HepG2 (cell line): ENCODE data around the gene SPTSSA. TPM values are rescaled to one million over a fixed set of nuclear protein-coding genes. Genes with fewer than 3 reads are reported as not detected.

ENCODE experiments used
- AHR ChIP-seq: IDR thresholded peaks from 2 replicates; pipeline ENCODE4 v1.6.1; 2018; ENCODE audit warnings: missing genetic modification reagents, missing compliant biosample characterization
- ATM ChIP-seq: fragments of 450-650 bp; IDR thresholded peaks from 2 replicates; pipeline ENCODE4 v1.7.1; 2017; ENCODE audit warnings: mild to moderate bottlenecking, borderline replicate concordance
- JUN ChIP-seq: sonication (generic); formaldehyde crosslinking; IDR thresholded peaks from 2 replicates; pipeline ENCODE4 v1.4.0; 2020; ENCODE audit warnings: mild to moderate bottlenecking, missing genetic modification reagents
- NFYB ChIP-seq: sonication (generic); formaldehyde crosslinking; IDR thresholded peaks from 2 replicates; pipeline ENCODE4 v1.4.0; 2020; ENCODE audit warnings: missing genetic modification reagents
- NR2F1 ChIP-seq, 2 experiments: fragments of 450-650 bp in 1 of 2; formaldehyde crosslinking in 1 of 2; IDR thresholded peaks; 2 replicates each; pipeline versions ENCODE4 v1.5.0 to v1.6.1; 2016 to 2020; ENCODE audit warnings: mild to moderate bottlenecking in 1 of 2, missing compliant biosample characterization in 1 of 2, missing genetic modification reagents in 1 of 2, moderate library complexity in 1 of 2
- PLSCR1 ChIP-seq: sonication (generic); formaldehyde crosslinking; IDR thresholded peaks from 2 replicates; pipeline ENCODE4 v1.5.0; 2020; ENCODE audit warnings: missing genetic modification reagents, mild to moderate bottlenecking, borderline replicate concordance
- POGZ ChIP-seq: sonication (generic); formaldehyde crosslinking; IDR thresholded peaks from 2 replicates; pipeline ENCODE4 v1.4.0; 2020; ENCODE audit warnings: mild to moderate bottlenecking, missing genetic modification reagents
- SRY ChIP-seq: sonication (generic); formaldehyde crosslinking; IDR thresholded peaks from 2 replicates; pipeline ENCODE4 v1.8.0; 2022; ENCODE audit warnings: mild to moderate bottlenecking, missing genetic modification reagents
- ZBTB46 ChIP-seq: sonication (generic); formaldehyde crosslinking; IDR thresholded peaks from 2 replicates; pipeline ENCODE4 v1.4.0; 2020; ENCODE audit warnings: mild to moderate bottlenecking, missing genetic modification reagents, borderline replicate concordance
- ZNF253 ChIP-seq: sonication (generic); formaldehyde crosslinking; IDR thresholded peaks from 2 replicates; pipeline ENCODE4 v1.8.0; 2022; ENCODE audit warnings: mild to moderate bottlenecking, missing genetic modification reagents, borderline replicate concordance
- ZNF329 ChIP-seq: sonication (generic); formaldehyde crosslinking; IDR thresholded peaks from 2 replicates; pipeline ENCODE4 v1.9.0; 2021; ENCODE audit warnings: low read depth, mild to moderate bottlenecking, missing genetic modification reagents
- ZNF343 ChIP-seq: sonication (generic); formaldehyde crosslinking; IDR thresholded peaks from 2 replicates; pipeline ENCODE4 v1.4.0; 2020; ENCODE audit warnings: mild to moderate bottlenecking, missing genetic modification reagents
- ZNF768 ChIP-seq: sonication (generic); formaldehyde crosslinking; IDR thresholded peaks from 2 replicates; pipeline ENCODE4 v1.4.0; 2020; ENCODE audit warnings: missing genetic modification reagents
- polyA plus RNA-seq, 8 experiments: library from polyadenylated mRNA; depleted of rRNA in 3 of 8; stranded (reverse) in 7 of 8; unstranded in 1 of 8; fragments of >200 nt; fragmentation: Illumina TruSeq in 4 of 8; extraction: Trizol in 4 of 8; gene quantifications; 2 replicates each; pipeline versions ENCODE4 v1.2.1 to v1.2.3, GENCODE V29; 2011 to 2016; ENCODE audit warnings: low read depth in 4 of 8, missing spikeins in 1 of 8, mixed read lengths in 1 of 8; ENCODE audit not compliant: insufficient read depth in 1 of 8
- total RNA-seq, 5 experiments: library from RNA; depleted of rRNA; stranded (reverse); fragments of >200 nt; fragmentation: Illumina TruSeq; extraction: Trizol; gene quantifications; 2 replicates each; pipeline ENCODE4 v1.2.3, GENCODE V29; 2016; ENCODE audit warnings: low read depth in 1 of 5

SPTSSA gene
- total and polyA plus RNA-seq, 2 of the 13 experiments (the other 11 are each of a cell fraction or from before 2014, with no cell fraction given) = 19.1 to 86.1 TPM

GRCh38 chr14:34457186-34457585 is 4.9 kb downstream of the SPTSSA start (continued):
- TF ChIP-seq ZBTB46 (CRISPR knock-in tag) (no peak), ZNF343 (CRISPR knock-in tag) (no peak), SRY (CRISPR knock-in tag) (no peak), ZNF329 (CRISPR knock-in tag) (no peak), AHR (CRISPR knock-in tag) (no peak), JUN (0 out of 2 replicates have a peak, but pooled peaks have one; percentile 17), ATM (no peak), NFYB (CRISPR knock-in tag) (no peak), ZNF253 (CRISPR knock-in tag) (no peak), ZNF768 (no peak), NR2F1 (CRISPR knock-in tag; IDR thresholded peaks at IDR 0.05) (0 out of 4 replicates have a peak, but pooled peaks of 1 of the 2 experiments have one; percentile 13), PLSCR1 (no peak), POGZ (peak; percentile 36; the same call in 1 of the 2 replicates)
